K562 (cell line): ENCODE measurements around the gene POLR1D. TPM values are rescaled to one million over a fixed set of nuclear protein-coding genes. Genes with fewer than 3 reads are reported as not detected.

Source experiments
- ATAC-seq: fragments of 200-7000 bp; cut with Tn5 transposase; 3 replicates; pipeline ENCODE4 v1.9.1; 2020; ENCODE audit warnings: moderate library complexity
- BruUV-seq: library from RNA; stranded (reverse); fragments of 400-500 nt; replicated peaks from 2 replicates; lab custom pipeline; 2021; lab: Mats Ljungman, UMichigan
- CTCF ChIA-PET: fragments of 300-600 bp; formaldehyde crosslinking; extraction: SDS; loops from one replicate; lab custom pipeline; 2021; ENCODE audit warnings: low intra/inter-chr PET ratio; lab: Yijun Ruan, JAX
- POLR2A ChIA-PET: fragments of 300-600, 350-650 bp; sonication (Branson Sonifier 250); formaldehyde crosslinking; extraction: SDS; loops from one replicate; lab custom pipeline; 2021; ENCODE audit warnings: antibody characterized with exemption, inconsistent platforms; lab: Yijun Ruan, JAX
- DNase-seq, 4 experiments: peaks; one replicate each; pipeline versions ENCODE4 v3.0.0 to v3.0.0-alpha.2; 2011 to 2018; ENCODE audit warnings: low spot score in 3 of 4, mixed read lengths in 3 of 4; ENCODE audit errors: extremely low read depth in 1 of 4
- FAIRE-seq: peaks from 2 replicates; lab custom pipeline; 2011; peaks lifted over from hg19 to GRCh38; lab: Jason Lieb, UNC
- H2AFZ ChIP-seq: 2 replicates; pipeline ENCODE4 v1.6.0; 2011; ENCODE audit warnings: low read depth, low read length, control low read depth, inconsistent platforms
- H3K27ac ChIP-seq: fragments of 200-600 bp; 3 replicates; pipeline ENCODE4 v1.8.0; 2011; ENCODE audit warnings: low read depth, mild to moderate bottlenecking, control low read depth, inconsistent platforms, low read length, moderate library complexity, mixed read lengths; ENCODE audit errors: extremely low read depth
- H3K27me3 ChIP-seq, 2 experiments: fragments of 300-600 bp in 1 of 2; 2 replicates in 1 of 2; 3 replicates in 1 of 2; pipeline versions ENCODE4 v1.6.0 to v1.8.0; 2011; ENCODE audit warnings: inconsistent platforms in 2 of 2, low read length in 2 of 2, mild to moderate bottlenecking in 1 of 2, mixed read lengths in 1 of 2, moderate library complexity in 1 of 2; ENCODE audit not compliant: control insufficient read depth in 2 of 2, insufficient read depth in 2 of 2
- H3K36me3 ChIP-seq: fragments of 300-600 bp; 3 replicates; pipeline ENCODE4 v1.8.0; 2011; ENCODE audit warnings: mild to moderate bottlenecking, low read length, inconsistent platforms; ENCODE audit not compliant: control insufficient read depth, insufficient read depth
- H3K4me1 ChIP-seq, 2 experiments: fragments of 200-600 bp in 1 of 2; replicated peaks in 1 of 2; 2 replicates in 1 of 2; 3 replicates in 1 of 2; pipeline versions ENCODE4 v1.5.1 to v1.8.0; 2011; ENCODE audit warnings: inconsistent platforms in 2 of 2, low read length in 2 of 2, mild to moderate bottlenecking in 1 of 2, mixed read lengths in 1 of 2, moderate library complexity in 1 of 2; ENCODE audit not compliant: control insufficient read depth in 2 of 2, insufficient read depth in 2 of 2
- H3K4me2 ChIP-seq: 2 replicates; pipeline ENCODE4 v1.6.1; 2011; ENCODE audit warnings: low read length, control low read depth, inconsistent platforms, mixed read lengths; ENCODE audit not compliant: insufficient read depth
- H3K4me3 ChIP-seq: fragments of 200-600 bp; sonication (generic), shearing (Covaris generic); 2 replicates; pipeline ENCODE4 v1.5.1; 2016; ENCODE audit warnings: control low read depth, inconsistent platforms
- H3K79me2 ChIP-seq: fragments of 200-600 bp; 3 replicates; pipeline ENCODE4 v1.8.0; 2011; ENCODE audit warnings: low read length, inconsistent platforms; ENCODE audit not compliant: control insufficient read depth, insufficient read depth
- H3K9ac ChIP-seq, 2 experiments: 2 replicates each; pipeline versions ENCODE4 v1.6.0 to v1.6.1; 2011; ENCODE audit warnings: low read depth in 2 of 2, low read length in 2 of 2, control low read depth in 1 of 2, inconsistent platforms in 1 of 2, mild to moderate bottlenecking in 1 of 2, mixed read lengths in 1 of 2; ENCODE audit not compliant: insufficient read depth in 1 of 2
- H3K9me1 ChIP-seq: one replicate; pipeline ENCODE4 v1.6.0; 2011; ENCODE audit warnings: inconsistent platforms, mild to moderate bottlenecking, low read length, moderate library complexity; ENCODE audit not compliant: control insufficient read depth, insufficient read depth
- H3K9me3 ChIP-seq: replicated peaks from 2 replicates; pipeline ENCODE4 v1.5.1; 2011; ENCODE audit warnings: low read depth, low read length, inconsistent platforms; ENCODE audit not compliant: control insufficient read depth, insufficient read depth
- H4K20me1 ChIP-seq: replicated peaks from 2 replicates; pipeline ENCODE4 v1.6.1; 2011; ENCODE audit warnings: low read length, inconsistent platforms, mixed read lengths; ENCODE audit not compliant: control insufficient read depth, insufficient read depth
- EHMT2 ChIP-seq: fragments of 450-650 bp; IDR thresholded peaks from 2 replicates; pipeline ENCODE4 v1.6.1; 2018; ENCODE audit warnings: antibody characterized with exemption
- EP400 ChIP-seq: fragments of 450-650 bp; IDR thresholded peaks from 2 replicates; pipeline ENCODE4 v1.6.1; 2017; ENCODE audit warnings: antibody characterized with exemption, mild to moderate bottlenecking, moderate library complexity
- ERF ChIP-seq: fragments of 450-650 bp; formaldehyde crosslinking; IDR thresholded peaks from 2 replicates; pipeline ENCODE4 v1.4.0; 2020; ENCODE audit warnings: mild to moderate bottlenecking, mixed read lengths
- HDAC8 ChIP-seq: fragments of 450-650 bp; IDR thresholded peaks from 2 replicates; pipeline ENCODE4 v1.6.1; 2016; ENCODE audit warnings: mild to moderate bottlenecking, missing genetic modification characterization, moderate library complexity, missing compliant biosample characterization
- JUN ChIP-seq, 2 experiments: sonication (generic) in 1 of 2; formaldehyde crosslinking in 1 of 2; IDR thresholded peaks; 2 replicates each; pipeline versions ENCODE4 v1.6.1 to v1.8.0; 2012 to 2022; ENCODE audit warnings: borderline replicate concordance in 2 of 2, mild to moderate bottlenecking in 2 of 2, improper control_type of control experiment in 1 of 2, low read depth in 1 of 2, low read length in 1 of 2, missing genetic modification reagents in 1 of 2
- SMC3 ChIP-seq: conservative IDR thresholded peaks from 2 replicates; pipeline ENCODE4 v1.6.1; 2011; ENCODE audit warnings: low read depth, low read length, improper control_type of control experiment; ENCODE audit not compliant: insufficient read depth
- SOX6 ChIP-seq: fragments of 450-650 bp; IDR thresholded peaks from 2 replicates; pipeline ENCODE4 v1.6.1; 2014; ENCODE audit warnings: mild to moderate bottlenecking
- ZBTB40 ChIP-seq, 2 experiments: fragments of 450-650 bp in 1 of 2; sonication (generic) in 1 of 2; formaldehyde crosslinking in 1 of 2; IDR thresholded peaks; 2 replicates each; pipeline versions ENCODE4 v1.7.1 to v1.9.0; 2016 to 2022; ENCODE audit warnings: inconsistent platforms in 1 of 2, mild to moderate bottlenecking in 1 of 2, missing genetic modification reagents in 1 of 2
- ZBTB49 ChIP-seq: sonication (generic); formaldehyde crosslinking; IDR thresholded peaks from 2 replicates; pipeline ENCODE4 v1.8.0; 2022; ENCODE audit warnings: missing genetic modification reagents, mild to moderate bottlenecking, borderline replicate concordance
- WGBS: fragments of 100-300 bp; shearing (Covaris generic); methylation state at CpG from one replicate; pipeline ENCODE4 v1.1.6; 2016; ENCODE audit warnings: low coverage, mixed read lengths; ENCODE audit not compliant: insufficient coverage; ENCODE audit errors: missing lambda C conversion rate; 5-methylcytosine and 5-hydroxymethylcytosine counted together
- in situ Hi-C: fragments of 300-500 bp; cut with MboI; formaldehyde crosslinking; loops from 4 replicates; pipeline ENCODE4 v1.15.0; 2018; ENCODE audit warnings: inconsistent platforms, mixed read lengths
- intact Hi-C: fragments of 100-400 bp; cut with micrococcal nuclease; formaldehyde crosslinking; loops from 2 replicates; pipeline ENCODE4 v1.14.2; 2022
- polyA plus RNA-seq, 8 experiments: library from polyadenylated mRNA; depleted of rRNA in 4 of 8; stranded (reverse) in 5 of 8; unstranded in 3 of 8; fragments of >200 nt; fragmentation: Nextera tagmentation in 2 of 8; fragmentation: Illumina TruSeq in 1 of 8; extraction: Ambion mirVana in 2 of 8; extraction: Trizol in 1 of 8; gene quantifications; 2 replicates each; pipeline versions ENCODE4 v1.2.1 to v1.2.3, GENCODE V29; 2011 to 2014; ENCODE audit warnings: inconsistent platforms in 1 of 8, missing spikeins in 1 of 8
- total RNA-seq, 7 experiments: library from RNA; depleted of rRNA in 6 of 7; stranded (reverse); fragments of >200 nt in 6 of 7; fragmentation: Illumina TruSeq in 2 of 7; extraction: Trizol in 2 of 7; gene quantifications; 2 replicates each; pipeline versions ENCODE4 v1.2.1 to v1.2.3, GENCODE V29; 2011 to 2021; ENCODE audit warnings: low replicate concordance in 1 of 7

POLR1D gene
- total and polyA plus RNA-seq, 9 of the 15 experiments (the other 6 are each of a cell fraction or from before 2014, with no cell fraction given): 107 to 188 (median 145) TPM

- no peak overlapping the region for H3K27ac ChIP-seq
- FAIRE-seq (no peak), DNase-seq (no peak), ATAC-seq (no peak)
- POLR2A ChIA-PET: interaction anchor here (0.6 to 2.0 kb wide), 3 partner anchors 9 to 471 kb away, joined by 3 to 6 read pairs (median 3); no protein-coding TSS in a partner anchor
- BruUV-seq: no TSS peak
- 68% methylated on average over 3 of the region's 3 CpGs for WGBS
- peaks cover 0 to 3% of the 10 kb centered on the region in 2 experiments; a peak in 2 of 5 replicates for H3K4me1 ChIP-seq
- H3K4me3 ChIP-seq: no peak overlapping the region
- H4K20me1 ChIP-seq: no peaks in the 10 kb centered on the region
- no peaks in the 10 kb centered on the region for H3K9me3 ChIP-seq
- peaks cover 5% of the 10 kb centered on the region for H3K9me1 ChIP-seq
- CTCF ChIA-PET: no interaction called here
- no peak overlapping the region for H3K9ac ChIP-seq
- peaks cover 15% of the 10 kb centered on the region; the same call in 1 of the 3 replicates for H3K36me3 ChIP-seq
- H3K79me2 ChIP-seq: peaks cover 8% of the 10 kb centered on the region; the same call in 2 of the 3 replicates
- H2AFZ ChIP-seq: no peak overlapping the region
- intact Hi-C loops (no loop called here), in situ Hi-C loops (no loop called here)
- no peak overlapping the region for H3K4me2 ChIP-seq
- H3K27me3 ChIP-seq: no peaks in the 10 kb centered on the region
- TF ChIP-seq SOX6 (no peak), ZBTB49 (no peak), JUN (IDR thresholded peaks at IDR 0.05; ENCODE audit: borderline replicate concordance, low read depth, low read length) (no peak), JUN (CRISPR knock-in tag; IDR thresholded peaks at IDR 0.05; ENCODE audit: borderline replicate concordance) (no peak), EHMT2 (no peak), EP400 (no peak), ZBTB40 (IDR thresholded peaks at IDR 0.05) (no peak), ZBTB40 (CRISPR knock-in tag; IDR thresholded peaks at IDR 0.05) (no peak), ERF (CRISPR knock-in tag) (no peak), HDAC8 (tag) (no peak), SMC3 (no peak)
Observed at GRCh38 chr13:27634791-27635190, 13.1 kb downstream of the POLR1D start.
